Retinal pigment epithelial cell (primary cell): ENCODE measurements around the gene CELF6.

ENCODE experiments used
- DNase-seq: peaks from one replicate; pipeline ENCODE4 v3.0.0-alpha.2; 2010; ENCODE audit warnings: low read depth
- H3K4me3 ChIP-seq: 2 replicates; pipeline ENCODE4 v1.5.1; 2011; ENCODE audit warnings: mild to moderate bottlenecking, low read length, control low read depth, moderate library complexity
- TF ChIP-seq, protein P1 (sequence below): conservative IDR thresholded peaks from 2 replicates; pipeline ENCODE4 v1.5.1; 2011; ENCODE audit warnings: low read depth, low read length, control low read depth, inconsistent platforms

The CELF6 gene

DNA sequence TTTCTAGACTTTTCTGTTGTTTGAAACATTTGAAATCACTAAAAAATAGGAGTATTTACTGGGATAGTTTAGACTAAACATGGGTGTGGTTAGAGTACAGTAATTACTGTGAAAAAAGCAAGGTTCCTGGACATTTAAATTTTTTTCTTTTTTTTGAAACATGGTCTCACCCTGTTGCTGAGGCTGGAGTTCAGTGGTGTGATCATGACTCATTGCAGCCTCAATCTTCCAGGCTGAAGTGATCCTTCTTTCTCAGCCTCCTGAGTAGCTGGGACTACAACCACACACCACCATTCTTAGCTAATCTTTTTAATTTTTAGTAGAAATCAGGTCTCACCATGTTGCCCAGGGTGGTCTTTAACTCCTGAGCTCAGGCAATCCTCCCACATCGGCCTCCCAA lies 20.4 kb upstream of the CELF6 start:
- TF ChIP-seq, protein P1, sequence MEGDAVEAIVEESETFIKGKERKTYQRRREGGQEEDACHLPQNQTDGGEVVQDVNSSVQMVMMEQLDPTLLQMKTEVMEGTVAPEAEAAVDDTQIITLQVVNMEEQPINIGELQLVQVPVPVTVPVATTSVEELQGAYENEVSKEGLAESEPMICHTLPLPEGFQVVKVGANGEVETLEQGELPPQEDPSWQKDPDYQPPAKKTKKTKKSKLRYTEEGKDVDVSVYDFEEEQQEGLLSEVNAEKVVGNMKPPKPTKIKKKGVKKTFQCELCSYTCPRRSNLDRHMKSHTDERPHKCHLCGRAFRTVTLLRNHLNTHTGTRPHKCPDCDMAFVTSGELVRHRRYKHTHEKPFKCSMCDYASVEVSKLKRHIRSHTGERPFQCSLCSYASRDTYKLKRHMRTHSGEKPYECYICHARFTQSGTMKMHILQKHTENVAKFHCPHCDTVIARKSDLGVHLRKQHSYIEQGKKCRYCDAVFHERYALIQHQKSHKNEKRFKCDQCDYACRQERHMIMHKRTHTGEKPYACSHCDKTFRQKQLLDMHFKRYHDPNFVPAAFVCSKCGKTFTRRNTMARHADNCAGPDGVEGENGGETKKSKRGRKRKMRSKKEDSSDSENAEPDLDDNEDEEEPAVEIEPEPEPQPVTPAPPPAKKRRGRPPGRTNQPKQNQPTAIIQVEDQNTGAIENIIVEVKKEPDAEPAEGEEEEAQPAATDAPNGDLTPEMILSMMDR = no peak
- DNase-seq = no peak
- H3K4me3 ChIP-seq = no peak overlapping the region

DNA sequence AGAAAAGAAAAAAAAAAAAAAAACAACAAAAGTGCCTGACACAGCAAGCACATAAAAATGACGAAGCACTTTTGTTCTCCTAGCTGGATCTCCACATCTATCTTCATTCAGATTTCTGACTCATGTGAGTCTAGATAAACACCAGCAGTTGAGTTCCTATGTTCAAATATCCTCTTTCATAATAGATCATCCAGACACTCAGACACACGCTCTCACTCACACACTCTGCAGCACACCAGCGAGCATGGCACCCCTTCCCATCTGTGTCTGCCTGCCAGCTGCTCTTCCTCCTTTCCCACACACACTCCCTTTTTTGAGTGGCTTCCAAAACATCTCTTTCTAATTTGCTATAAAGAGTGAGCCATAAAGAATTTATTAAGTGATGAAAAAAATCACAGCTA lies 19.8 kb upstream of the CELF6 start:
- H3K4me3 ChIP-seq = no peak overlapping the region
- TF ChIP-seq, protein P1 = no peak
- DNase-seq = no peak

DNA sequence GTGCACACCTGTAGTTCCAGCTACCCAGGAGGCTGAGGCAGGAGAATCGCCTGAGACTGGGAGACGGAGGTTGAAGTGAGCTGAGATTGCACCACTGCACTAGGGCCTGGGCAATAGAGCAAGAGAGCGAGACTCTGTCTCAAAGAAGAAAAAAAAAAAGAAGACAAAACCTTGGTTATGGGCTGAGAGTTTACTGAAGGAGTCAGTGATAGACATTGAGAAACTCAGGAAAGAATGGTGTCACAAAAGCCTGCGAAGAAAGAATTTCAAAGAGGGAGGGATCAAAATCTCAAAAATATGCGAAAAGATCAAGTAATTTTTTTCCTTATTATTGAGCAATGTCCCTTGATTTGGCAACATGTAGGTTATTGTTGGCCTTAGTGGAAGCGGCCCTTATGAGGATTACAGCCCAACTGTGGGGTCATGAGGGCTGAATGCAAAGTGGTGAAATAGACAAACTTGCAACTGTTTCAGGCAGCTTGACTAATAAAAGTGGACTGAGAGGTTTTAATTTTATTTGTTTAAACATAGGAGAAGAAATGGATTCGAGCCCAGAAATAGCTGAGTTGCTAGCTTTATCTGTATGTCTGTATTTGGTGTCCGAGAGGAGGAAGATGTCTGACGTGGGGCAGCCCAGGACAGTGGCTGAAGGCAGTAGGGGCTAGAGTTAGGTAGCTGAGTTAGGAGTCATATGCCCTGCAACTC lies 18.8 kb upstream of the CELF6 start:
- TF ChIP-seq, protein P1 = no peak
- no peak for DNase-seq
- no peak overlapping the region for H3K4me3 ChIP-seq

DNA sequence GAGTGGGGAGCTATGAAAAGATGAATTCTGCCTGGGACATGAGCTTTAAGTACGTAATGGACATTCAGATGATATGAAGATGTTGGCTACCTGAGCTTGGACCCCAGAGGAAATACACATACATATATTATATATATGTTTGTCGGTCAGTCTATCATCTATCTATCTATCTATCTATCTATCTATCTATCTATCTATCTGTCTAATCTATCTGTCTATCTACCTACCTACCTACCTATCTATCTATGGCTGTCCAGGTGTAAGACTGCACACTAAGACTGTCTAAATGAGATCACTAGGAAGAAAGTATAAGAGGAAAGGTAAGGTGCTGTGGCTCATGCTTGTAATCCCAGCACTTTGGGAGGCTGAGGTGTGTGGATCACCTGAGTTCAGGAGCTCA lies 18.2 kb upstream of the CELF6 start:
- no peak overlapping the region for H3K4me3 ChIP-seq
- TF ChIP-seq, protein P1 = no peak
- DNase-seq = no peak

DNA sequence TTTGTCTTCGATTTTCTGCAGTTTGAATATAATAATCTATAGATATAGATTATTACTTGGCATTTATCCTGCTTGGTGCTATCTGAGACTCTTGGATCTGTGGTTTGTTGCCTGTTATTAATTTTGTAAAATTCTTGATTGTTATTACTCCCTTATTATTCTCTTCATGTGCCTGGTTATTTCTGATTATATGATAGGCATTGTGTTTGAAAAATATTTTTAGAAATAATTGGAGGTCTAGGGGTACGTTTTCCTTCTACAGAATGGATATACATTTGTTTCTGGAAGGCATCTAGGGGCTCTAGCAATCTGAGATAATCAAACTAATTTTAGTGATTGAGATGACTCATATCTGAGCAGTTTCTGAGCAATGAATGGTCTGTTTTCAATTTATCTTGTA lies 14.9 kb upstream of the CELF6 start:
- no peak overlapping the region for H3K4me3 ChIP-seq
- TF ChIP-seq, protein P1 = no peak
- DNase-seq = no peak

DNA sequence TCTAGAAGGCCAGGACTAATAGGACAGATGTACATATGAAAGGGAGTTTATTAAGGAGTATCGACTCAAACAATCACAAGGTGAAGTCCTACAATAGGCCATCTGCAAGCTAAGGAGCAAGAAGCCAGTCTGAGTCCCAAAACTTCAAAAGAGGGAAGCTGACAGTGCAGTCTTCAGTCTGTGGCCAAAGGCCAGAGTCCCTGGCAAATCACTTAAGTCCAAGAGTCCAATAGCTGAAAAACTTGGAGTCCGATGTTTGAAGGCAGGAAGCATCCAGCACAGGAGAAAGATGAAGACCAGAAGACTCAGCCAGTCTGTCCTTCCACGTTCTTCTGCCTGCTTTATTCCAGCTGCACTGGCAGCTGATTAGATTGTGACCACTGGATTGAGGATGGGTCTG lies 11.1 kb upstream of the CELF6 start:
- DNase-seq = no peak
- TF ChIP-seq, protein P1 = no peak

DNA sequence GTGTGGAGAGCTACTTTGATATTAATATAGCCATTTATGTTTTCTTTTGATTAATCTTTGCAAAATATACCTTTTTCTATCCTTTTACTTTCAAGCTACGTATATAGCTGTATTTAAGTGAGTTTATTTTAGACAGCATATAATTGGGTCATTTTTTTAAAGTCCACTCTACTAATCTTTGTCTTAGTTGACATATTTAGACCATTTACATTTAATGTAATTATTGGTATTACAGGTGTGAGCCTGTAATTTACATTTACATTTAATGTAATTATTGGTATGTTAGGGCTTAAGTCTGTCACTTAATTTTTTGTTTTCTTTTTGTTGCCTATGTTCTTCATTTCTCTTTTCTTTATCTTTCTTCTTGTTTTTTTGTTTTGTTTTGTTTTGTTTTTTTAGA lies 3.8 kb upstream of the CELF6 start:
- no peak for DNase-seq
- TF ChIP-seq, protein P1 = no peak

More for the DNA sequence above, 11.1 kb upstream of the CELF6 start:
- H3K4me3 ChIP-seq = no peak overlapping the region

More for the DNA sequence above, 3.8 kb upstream of the CELF6 start:
- no peak overlapping the region for H3K4me3 ChIP-seq
